H1 (cell line): ENCODE results near the gene OBSCN. TPM values are rescaled to one million over a fixed set of nuclear protein-coding genes. Genes with fewer than 3 reads are reported as not detected.

ENCODE experiments used
- CTCF ChIA-PET: fragments of 300-600 bp; sonication (Branson Sonifier 250); formaldehyde crosslinking; loops from one replicate; lab custom pipeline; 2021; ENCODE audit not compliant: partially characterized antibody; lab: Charles Lee
- POLR2A ChIA-PET: fragments of 300-600 bp; sonication (Branson Sonifier 250); formaldehyde crosslinking; loops from one replicate; lab custom pipeline; 2021; ENCODE audit warnings: inconsistent platforms; ENCODE audit not compliant: partially characterized antibody; lab: Charles Lee
- DNase-seq, 2 experiments: peaks; one replicate each; pipeline versions ENCODE4 v3.0.0 to v3.0.0-alpha.2; 2010 to 2022; ENCODE audit warnings: low spot score in 2 of 2, low read depth in 1 of 2, mixed read lengths in 1 of 2
- FAIRE-seq: peaks from 2 replicates; lab custom pipeline; 2011; peaks lifted over from hg19 to GRCh38; lab: Jason Lieb, UNC
- H2AFZ ChIP-seq: 2 replicates; pipeline ENCODE4 v1.8.1; 2012; ENCODE audit warnings: low read length, inconsistent platforms
- H2AK5ac ChIP-seq: 2 replicates; pipeline ENCODE4 v1.6.1; 2013; ENCODE audit warnings: low read depth, low read length
- H2BK120ac ChIP-seq: replicated peaks from 2 replicates; pipeline ENCODE3; 2013; ENCODE audit warnings: low read depth, low read length, inconsistent platforms
- H2BK12ac ChIP-seq: 2 replicates; pipeline ENCODE4 v1.6.1; 2013; ENCODE audit warnings: low read depth, low read length
- H2BK15ac ChIP-seq: 2 replicates; pipeline ENCODE4 v1.6.1; 2013; ENCODE audit warnings: low read length
- H2BK20ac ChIP-seq: 2 replicates; pipeline ENCODE4 v1.6.1; 2013; ENCODE audit warnings: low read length
- H2BK5ac ChIP-seq: 2 replicates; pipeline ENCODE4 v1.6.1; 2013; ENCODE audit warnings: low read depth, low read length
- H3K14ac ChIP-seq: 2 replicates; pipeline ENCODE4 v1.6.1; 2013; ENCODE audit warnings: inconsistent platforms; ENCODE audit not compliant: insufficient read length
- H3K18ac ChIP-seq: 2 replicates; pipeline ENCODE4 v1.6.1; 2013; ENCODE audit warnings: low read length; ENCODE audit errors: extremely low read depth
- H3K23ac ChIP-seq: 2 replicates; pipeline ENCODE4 v1.6.1; 2013; ENCODE audit warnings: inconsistent platforms; ENCODE audit not compliant: insufficient read length
- H3K23me2 ChIP-seq: 2 replicates; pipeline ENCODE4 v1.6.1; 2013; ENCODE audit warnings: low read depth, low read length
- H3K27ac ChIP-seq: 2 replicates; pipeline ENCODE4 v1.6.1; 2011; ENCODE audit warnings: low read depth, low read length, inconsistent platforms
- H3K27me3 ChIP-seq, 4 experiments: replicated peaks in 1 of 4; 1 replicate in 1 of 4; 2 replicates in 3 of 4; pipeline versions ENCODE4 v1.6.1 to v1.8.1; 2011 to 2013; ENCODE audit warnings: low read length in 3 of 4, mild to moderate bottlenecking in 3 of 4, inconsistent platforms in 2 of 4, mixed read lengths in 2 of 4, moderate library complexity in 1 of 4; ENCODE audit not compliant: control insufficient read depth in 3 of 4, insufficient read depth in 3 of 4; ENCODE audit errors: extremely low read depth in 1 of 4
- H3K36me3 ChIP-seq, 4 experiments: 2 replicates each; pipeline versions ENCODE4 v1.6.1 to v1.8.1; 2011 to 2013; ENCODE audit warnings: mild to moderate bottlenecking in 4 of 4, low read length in 3 of 4, moderate library complexity in 2 of 4, control low read depth in 1 of 4, inconsistent platforms in 1 of 4; ENCODE audit not compliant: insufficient read depth in 4 of 4, control insufficient read depth in 2 of 4
- H3K4ac ChIP-seq: replicated peaks from 2 replicates; pipeline ENCODE3; 2013; ENCODE audit warnings: low read length, low read depth, mixed read lengths, inconsistent platforms; ENCODE audit not compliant: insufficient read length
- H3K4me1 ChIP-seq, 4 experiments: replicated peaks in 1 of 4; 1 replicate in 1 of 4; 2 replicates in 3 of 4; pipeline versions ENCODE4 v1.6.1 to v1.8.1; 2011 to 2013; ENCODE audit warnings: low read length in 3 of 4, inconsistent platforms in 2 of 4, mixed read lengths in 1 of 4; ENCODE audit not compliant: insufficient read depth in 4 of 4, control insufficient read depth in 3 of 4
- H3K4me2 ChIP-seq, 2 experiments: 2 replicates each; pipeline versions ENCODE4 v1.6.1 to v1.8.1; 2011 to 2013; ENCODE audit warnings: low read depth in 2 of 2, low read length in 2 of 2, control low read depth in 1 of 2, inconsistent platforms in 1 of 2, mild to moderate bottlenecking in 1 of 2; ENCODE audit not compliant: insufficient read depth in 1 of 2
- H3K4me3 ChIP-seq, 4 experiments: fragments of 200-600, 300-600 bp in 1 of 4; sonication (generic), shearing (Covaris generic), sonication (Bioruptor Twin) in 1 of 4; 2 replicates each; pipeline versions ENCODE4 v1.5.1 to v1.8.1; 2011 to 2016; ENCODE audit warnings: low read length in 4 of 4, low read depth in 3 of 4, control low read depth in 2 of 4, inconsistent platforms in 2 of 4, mild to moderate bottlenecking in 2 of 4, mixed read lengths in 1 of 4, moderate library complexity in 1 of 4; ENCODE audit not compliant: insufficient read depth in 2 of 4; ENCODE audit errors: extremely low read depth in 1 of 4
- H3K56ac ChIP-seq: replicated peaks from 2 replicates; pipeline ENCODE3; 2013; ENCODE audit warnings: low read depth, mild to moderate bottlenecking, mixed read lengths, low read length, inconsistent platforms; ENCODE audit not compliant: insufficient read length
- H3K79me1 ChIP-seq: 2 replicates; pipeline ENCODE4 v1.6.1; 2013; ENCODE audit warnings: low read depth, low read length, control low read depth
- H3K79me2 ChIP-seq, 2 experiments: 2 replicates each; pipeline versions ENCODE4 v1.6.1 to v1.8.1; 2012 to 2013; ENCODE audit warnings: low read length in 2 of 2, mild to moderate bottlenecking in 2 of 2, inconsistent platforms in 1 of 2; ENCODE audit not compliant: insufficient read depth in 2 of 2, control insufficient read depth in 1 of 2
- H3K9ac ChIP-seq, 4 experiments: replicated peaks in 1 of 4; 1 replicate in 1 of 4; 2 replicates in 3 of 4; pipeline versions ENCODE4 v1.6.1 to v1.8.1; 2011 to 2013; ENCODE audit warnings: low read depth in 3 of 4, low read length in 3 of 4, control low read depth in 2 of 4, mild to moderate bottlenecking in 2 of 4, moderate library complexity in 2 of 4, inconsistent platforms in 1 of 4; ENCODE audit errors: extremely low read depth in 1 of 4
- H3K9me3 ChIP-seq, 2 experiments: 2 replicates each; pipeline versions ENCODE4 v1.6.1 to v1.8.1; 2012 to 2013; ENCODE audit warnings: mild to moderate bottlenecking in 2 of 2, moderate library complexity in 2 of 2, control low read depth in 1 of 2, inconsistent platforms in 1 of 2, low read depth in 1 of 2, low read length in 1 of 2, mixed read lengths in 1 of 2; ENCODE audit not compliant: insufficient read depth in 2 of 2
- H4K20me1 ChIP-seq, 2 experiments: replicated peaks in 1 of 2; 2 replicates each; pipeline versions ENCODE3 to v1.8.1; 2011 to 2013; ENCODE audit warnings: inconsistent platforms in 2 of 2, low read length in 2 of 2, mild to moderate bottlenecking in 1 of 2; ENCODE audit not compliant: insufficient read depth in 2 of 2, control insufficient read depth in 1 of 2
- H4K5ac ChIP-seq: 2 replicates; pipeline ENCODE4 v1.6.1; 2013; ENCODE audit warnings: low read length, low read depth, mixed read lengths, inconsistent platforms; ENCODE audit not compliant: insufficient read length
- H4K8ac ChIP-seq: 2 replicates; pipeline ENCODE4 v1.8.0; 2013; ENCODE audit warnings: mild to moderate bottlenecking, moderate library complexity, low read length, inconsistent platforms; ENCODE audit not compliant: insufficient read depth; ENCODE audit errors: extremely low read depth
- H4K91ac ChIP-seq: replicated peaks from 2 replicates; pipeline ENCODE3; 2013; ENCODE audit warnings: low read length, mixed read lengths, inconsistent platforms; ENCODE audit not compliant: insufficient read length
- RFX5 ChIP-seq: IDR thresholded peaks from 2 replicates; pipeline ENCODE4 v1.6.1; 2011; ENCODE audit warnings: low read depth, low read length, improper control_type of control experiment, borderline replicate concordance
- WGBS, 2 experiments: shearing (Covaris generic) in 1 of 2; methylation state at CpG; one replicate each; pipeline versions ENCODE4 v1.1.6 to v1.1.7; 2013 to 2015; ENCODE audit warnings: low lambda C conversion rate in 2 of 2, mixed read lengths in 2 of 2, inconsistent platforms in 1 of 2, low coverage in 1 of 2, missing lambda C conversion rate in 1 of 2; ENCODE audit not compliant: insufficient replicate concordance in 2 of 2, insufficient coverage in 1 of 2, insufficient read length in 1 of 2; ENCODE audit errors: extremely low coverage in 1 of 2, missing lambda C conversion rate in 1 of 2; 5-methylcytosine and 5-hydroxymethylcytosine counted together
- polyA plus RNA-seq, 7 experiments: library from polyadenylated mRNA; depleted of rRNA in 3 of 7; stranded (reverse) in 5 of 7; unstranded in 2 of 7; fragments of >200 nt in 5 of 7; fragments of 200-250 nt in 2 of 7; gene quantifications; 1 replicate in 5 of 7; 2 replicates in 1 of 7; 4 replicates in 1 of 7; pipeline versions ENCODE4 v1.2.1 to v1.2.3, GENCODE V29; 2011 to 2013; ENCODE audit warnings: missing spikeins in 2 of 7, mixed read lengths in 2 of 7
- total RNA-seq: library from RNA; stranded (reverse); fragmentation: NEBNext Ultra II Directional; extraction: Animal tissue kit (Norgen Biotek cat#: 25700); gene quantifications from 2 replicates; pipeline ENCODE4 v1.2.1, GENCODE V29; 2021

OBSCN gene
- total and polyA plus RNA-seq, 2 of the 8 experiments (the other 6 are each of a cell fraction or from before 2014, with no cell fraction given): 7.5 to 28.4 TPM

DNA sequence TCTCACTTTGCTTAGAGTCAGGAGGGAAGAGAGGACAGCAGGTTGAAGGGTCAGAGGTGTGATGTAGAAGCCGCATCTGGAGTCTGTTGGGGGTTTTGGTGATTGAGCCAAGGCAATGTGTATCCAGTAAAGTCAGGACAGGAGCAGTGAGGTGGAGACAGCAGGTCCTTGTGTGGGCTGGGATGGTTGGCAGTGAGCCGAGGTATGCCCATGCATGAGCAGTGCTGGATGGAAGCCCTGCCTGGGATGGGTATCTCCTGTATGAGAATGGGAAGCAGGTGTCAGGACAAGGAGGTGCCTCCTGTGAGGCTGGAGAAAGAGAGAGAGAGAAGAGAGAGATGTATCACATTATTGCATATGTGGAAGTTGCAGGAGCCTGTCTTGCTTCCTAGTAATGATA is 90.0 kb downstream of the OBSCN start:
- no peak overlapping the region for H3K27ac ChIP-seq
- H3K4me2 ChIP-seq: no peak overlapping the region
- DNase-seq: no peak
- no peak overlapping the region for H2BK5ac ChIP-seq
- H3K27me3 ChIP-seq: 0 out of 7 replicates have a peak, but pooled peaks cover 0 to under 1% (median 0%) of the 10 kb centered on the region in 4 experiments
- no peak overlapping the region for H3K14ac ChIP-seq
- H4K8ac ChIP-seq: no peak overlapping the region
- H2AFZ ChIP-seq: no peak overlapping the region
- H2BK120ac ChIP-seq: no peak overlapping the region
- no peaks in the 10 kb centered on the region for H3K4me1 ChIP-seq
- no peak overlapping the region for H2AK5ac ChIP-seq
- no peak for FAIRE-seq
- no peaks in the 10 kb centered on the region for H3K79me2 ChIP-seq
- no peak overlapping the region for H3K9ac ChIP-seq
- H3K79me1 ChIP-seq: no peaks in the 10 kb centered on the region
- ChIA-PET POLR2A (interaction anchor here (0.7 kb wide), 1 partner anchor 8 kb away, joined by 4 read pairs; no protein-coding TSS in a partner anchor), CTCF (no interaction called here)
- peaks cover 0 to 39% (median 3%) of the 10 kb centered on the region in 4 experiments; a peak in 5 of 8 replicates for H3K36me3 ChIP-seq
- H3K18ac ChIP-seq: no peak overlapping the region
- no peak overlapping the region for H3K4ac ChIP-seq
- peaks cover 61 to 72% of the 10 kb centered on the region in 2 experiments for H3K9me3 ChIP-seq
- TF ChIP-seq RFX5: no peak
- H3K23me2 ChIP-seq: no peaks in the 10 kb centered on the region
- no peaks in the 10 kb centered on the region for H4K20me1 ChIP-seq
- H4K91ac ChIP-seq: no peak overlapping the region
- H3K23ac ChIP-seq: no peak overlapping the region
- H2BK15ac ChIP-seq: no peak overlapping the region
- H3K56ac ChIP-seq: no peak overlapping the region
- WGBS, 2 experiments: 86% methylated on average over 2 of the region's 2 CpGs; no CpG with 5 or more reads in 1 of the 2 experiments
- H2BK12ac ChIP-seq: no peak overlapping the region
- H2BK20ac ChIP-seq: no peak overlapping the region
- H3K4me3 ChIP-seq: no peak overlapping the region
- no peak overlapping the region for H4K5ac ChIP-seq
